Fibroblast of villous mesenchyme (primary cell): Measurements from ENCODE around the gene CALY. TPM values are rescaled to one million over a fixed set of nuclear protein-coding genes. Genes with fewer than 3 reads are reported as not detected.

ENCODE experiments used
- DNase-seq: peaks from one replicate; pipeline ENCODE4 v3.0.0-alpha.2; 2010; ENCODE audit warnings: low read depth
- H3K4me3 ChIP-seq: 2 replicates; pipeline ENCODE4 v1.5.1; 2011; ENCODE audit warnings: low read depth, mild to moderate bottlenecking, low read length
- CTCF ChIP-seq: IDR thresholded peaks from 2 replicates; pipeline ENCODE4 v1.5.1; 2012; ENCODE audit warnings: low read depth, mild to moderate bottlenecking, low read length; ENCODE audit not compliant: insufficient read depth
- total RNA-seq: library from RNA; depleted of rRNA; stranded (reverse); fragments of >200 nt; gene quantifications from 2 replicates; pipeline ENCODE4 v1.2.3, GENCODE V29; 2012

The CALY gene
- total RNA-seq: not detected in 2 replicates

- DNase-seq: no peak
- no peak for TF ChIP-seq CTCF
- H3K4me3 ChIP-seq: peak within 1 kb of the TSS; percentile 52
Measured at GRCh38 chr10:133336577-133337369, at the start of gene CALY. Gene CALY (minus strand): TSS chr10:133336896. CDS start chr10:133328989, 7,907 bp downstream.

GRCh38 chr10:133385214-133385613, 48.5 kb upstream of the CALY start:
- TF ChIP-seq CTCF: no peak
- no peak for DNase-seq
- H3K4me3 ChIP-seq: no peak overlapping the region

GRCh38 chr10:133384071-133384470, 47.4 kb upstream of the CALY start:
- H3K4me3 ChIP-seq: no peak overlapping the region
- no peak for DNase-seq
- no peak for TF ChIP-seq CTCF

GRCh38 chr10:133383551-133383950, 46.9 kb upstream of the CALY start:
- H3K4me3 ChIP-seq: no peak overlapping the region
- no peak for TF ChIP-seq CTCF
- DNase-seq: no peak

GRCh38 chr10:133381036-133381435, 44.3 kb upstream of the CALY start:
- no peak for DNase-seq
- no peak for TF ChIP-seq CTCF
- H3K4me3 ChIP-seq: no peak overlapping the region

GRCh38 chr10:133379801-133380666, 43.3 kb upstream of the CALY start:
- H3K4me3 ChIP-seq: peak overlapping the region; percentile 63
- TF ChIP-seq CTCF: no peak
- DNase-seq: no peak
